Amygdala (tissue), 56 donors: Measurements from ENCODE around the gene LARP4B.

ENCODE experiments used
- DNase-seq, 56 donors: peaks; one replicate each; lab custom pipeline; 2025; lab: John Stamatoyannopoulos, UW

Gene LARP4B

DNA sequence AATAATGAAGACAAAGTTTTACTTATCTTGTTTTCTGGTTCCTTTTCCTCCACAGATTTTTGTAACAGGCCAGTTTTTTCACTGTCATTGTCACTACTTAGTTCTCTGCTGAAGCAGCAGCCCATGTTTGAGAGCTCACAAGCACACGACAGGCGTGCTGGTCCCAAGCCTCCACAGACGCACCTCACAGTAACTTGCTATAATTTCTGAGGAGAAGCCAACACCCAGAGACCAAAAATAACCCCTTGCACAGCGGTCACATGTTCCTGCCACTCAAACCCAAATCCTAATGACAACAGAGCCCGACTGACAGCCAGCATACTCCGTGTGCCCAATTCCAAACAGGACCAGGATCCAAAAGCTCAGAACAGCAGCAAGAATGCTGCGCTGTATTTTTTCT lies 58.5 kb downstream of the LARP4B start:
- DNase-seq = no peak

DNA sequence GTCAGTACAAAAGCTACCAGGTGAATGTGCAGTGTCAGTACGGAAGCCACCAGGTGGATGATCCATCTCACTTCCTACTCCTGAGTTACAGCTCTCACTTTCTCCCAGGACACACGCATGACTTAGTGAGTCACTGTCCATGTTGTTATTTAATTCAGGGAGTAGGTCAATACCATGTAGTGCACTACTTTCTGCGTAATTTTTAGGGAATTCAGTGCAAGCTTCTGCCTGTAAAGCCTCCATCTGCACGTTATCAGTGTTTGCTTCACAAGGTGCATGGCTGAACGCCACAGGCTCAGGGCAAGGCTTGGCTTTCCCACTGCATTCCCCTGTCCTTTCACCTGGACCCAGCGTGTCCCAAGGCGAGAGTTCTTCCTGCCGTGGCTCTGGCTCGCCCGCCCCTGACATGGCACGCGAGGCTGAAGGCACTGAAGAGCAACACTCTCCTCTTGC lies 59.5 kb downstream of the LARP4B start:
- DNase-seq = no peak

DNA sequence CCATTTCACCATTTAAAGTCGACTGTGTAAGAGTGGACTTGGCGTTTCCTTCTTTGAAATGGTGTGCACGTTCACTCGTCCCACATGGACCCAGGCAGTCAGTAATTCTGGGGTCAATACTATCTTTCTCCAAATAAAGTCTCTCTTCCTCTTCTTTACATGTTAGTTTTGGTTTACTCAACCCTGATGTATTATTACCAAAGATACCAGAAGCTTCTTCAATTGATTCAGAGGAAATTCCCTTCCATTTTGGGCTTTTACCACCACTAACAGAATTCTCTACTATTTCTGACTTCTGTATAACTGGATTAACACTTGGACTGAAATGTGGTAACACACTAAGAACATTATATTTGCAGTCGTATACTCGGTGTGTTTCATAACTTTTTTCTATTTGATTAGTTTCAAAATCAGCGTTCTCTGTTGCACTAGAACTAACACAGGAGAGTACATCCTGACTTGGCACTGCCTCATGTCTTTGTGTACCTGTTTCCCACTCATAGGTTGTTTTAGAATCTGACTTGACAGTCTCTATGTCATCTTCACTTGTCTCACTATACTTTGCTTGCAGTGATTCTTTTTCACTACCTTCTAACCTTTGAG lies 60.8 kb downstream of the LARP4B start:
- DNase-seq = no peak

DNA sequence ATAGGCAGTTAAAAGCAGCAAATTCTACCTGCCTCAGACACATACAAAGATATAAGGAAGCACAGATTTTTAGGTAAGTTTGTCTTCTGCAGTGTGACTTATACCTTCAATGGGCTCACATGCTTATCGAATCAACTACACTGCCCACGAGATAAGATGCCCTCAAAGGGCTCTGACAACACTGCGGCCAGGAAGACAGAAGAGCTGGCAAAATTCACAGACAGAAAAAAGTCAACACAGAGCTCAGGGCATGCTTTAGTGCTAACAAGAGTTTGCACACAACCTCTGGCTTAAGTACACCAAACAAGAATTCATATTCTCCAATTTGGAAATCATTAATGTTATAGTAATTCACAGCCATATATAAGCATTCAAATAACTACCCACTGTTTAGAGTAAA lies 62.3 kb downstream of the LARP4B start:
- no peak for DNase-seq

DNA sequence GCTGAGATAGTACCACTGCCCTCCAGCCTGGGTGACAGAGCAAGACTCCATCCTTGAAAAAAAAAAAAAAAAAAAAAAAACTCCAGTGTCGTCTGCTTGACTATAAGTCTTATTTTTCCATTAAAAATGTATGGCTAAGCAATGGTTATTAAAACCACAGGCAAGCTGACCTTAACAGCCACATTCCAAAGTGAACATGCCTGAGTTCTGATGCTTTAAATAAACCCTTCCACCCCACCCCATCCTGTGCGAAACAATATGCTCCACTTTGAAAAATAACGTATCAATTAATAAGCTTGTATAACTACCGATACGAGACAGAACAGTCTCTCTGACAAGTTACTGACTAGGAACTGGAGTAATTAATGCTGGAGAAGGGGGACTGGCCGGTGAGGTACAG lies 63.7 kb downstream of the LARP4B start:
- no peak for DNase-seq

DNA sequence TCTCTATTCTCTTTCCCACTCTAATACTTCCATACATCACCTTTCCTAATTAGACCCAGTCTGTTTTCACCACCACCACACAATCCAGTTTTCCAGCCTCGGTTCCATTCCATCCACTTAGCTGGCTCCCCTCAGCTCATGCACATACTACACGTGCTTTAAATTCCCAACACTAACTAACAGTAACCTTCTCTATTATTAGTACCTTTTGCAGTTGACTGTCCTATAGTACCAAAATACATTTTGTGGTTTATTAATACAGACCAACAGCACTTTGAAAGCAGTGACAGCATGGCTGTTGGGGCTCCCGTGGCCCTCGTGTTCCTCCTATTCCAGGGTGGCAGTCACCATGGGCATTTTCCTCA lies 64.9 kb downstream of the LARP4B start:
- DNase-seq = no peak

DNA sequence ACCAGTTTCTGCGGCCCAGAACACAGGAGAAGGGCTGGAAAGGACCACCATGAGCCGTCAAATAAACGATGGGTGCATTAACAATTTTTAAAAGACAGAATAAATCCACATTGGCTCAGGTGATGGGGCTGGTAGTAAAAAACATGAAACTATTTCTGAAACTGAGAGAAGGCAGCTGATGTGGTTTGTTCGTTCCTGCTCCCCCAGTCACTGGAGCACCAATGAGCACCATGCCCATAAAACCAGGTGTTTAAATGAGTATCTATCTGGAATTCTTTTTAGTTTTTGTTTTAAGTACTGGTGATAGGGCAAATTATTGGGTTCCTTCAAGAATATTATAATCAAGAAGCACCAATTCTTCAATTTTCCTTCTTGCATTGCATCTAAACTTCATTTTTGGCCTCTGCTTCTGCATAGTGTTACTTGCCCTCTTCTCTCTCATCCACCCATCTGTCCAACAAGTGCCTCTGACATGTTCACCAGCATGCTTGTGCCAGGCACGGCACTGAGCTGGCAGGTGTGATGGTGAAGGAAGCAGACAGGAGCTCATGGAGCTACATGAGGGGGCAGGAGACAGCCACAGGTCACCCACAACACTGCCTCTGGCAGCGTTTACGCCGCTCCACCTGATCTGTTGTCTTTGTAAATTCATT lies 65.5 kb downstream of the LARP4B start:
- no peak for DNase-seq

DNA sequence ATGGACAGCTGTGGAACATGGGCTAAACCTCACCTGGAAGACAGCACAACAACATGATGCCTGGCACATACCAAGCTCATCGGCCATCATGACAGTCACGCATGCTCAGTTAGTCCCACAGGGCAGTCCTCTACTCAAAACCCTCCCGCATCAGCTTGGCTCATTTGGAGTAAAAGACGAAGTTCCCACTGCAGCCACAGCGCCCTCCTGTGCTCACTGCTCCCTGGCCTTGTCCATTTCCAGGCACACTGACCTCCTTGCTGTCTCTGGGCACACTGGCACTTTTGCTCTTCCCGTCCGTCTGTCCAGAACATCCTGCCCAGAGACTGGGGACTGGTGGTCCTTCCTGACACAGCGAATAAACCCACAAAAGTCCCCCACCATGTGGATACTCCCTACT lies 66.2 kb downstream of the LARP4B start:
- DNase-seq = no peak

DNA sequence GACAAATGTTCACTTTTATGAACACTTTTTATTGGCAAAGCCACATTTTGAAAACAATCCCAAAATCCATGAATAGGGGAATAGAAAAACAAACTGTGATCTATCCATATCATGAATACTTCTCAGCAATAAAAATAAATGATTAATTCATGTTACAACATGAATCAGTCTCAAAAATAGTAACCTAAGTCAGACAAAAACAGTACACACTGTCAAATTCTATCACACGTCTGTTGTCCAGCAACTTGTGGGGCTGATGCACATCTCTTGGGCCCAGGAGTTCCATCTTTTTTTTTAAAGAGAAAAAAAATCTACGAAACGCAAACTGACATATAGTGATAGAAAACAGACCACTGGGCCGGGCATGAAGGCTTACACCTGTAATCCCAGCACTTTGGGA lies 71.0 kb downstream of the LARP4B start:
- no peak for DNase-seq

DNA sequence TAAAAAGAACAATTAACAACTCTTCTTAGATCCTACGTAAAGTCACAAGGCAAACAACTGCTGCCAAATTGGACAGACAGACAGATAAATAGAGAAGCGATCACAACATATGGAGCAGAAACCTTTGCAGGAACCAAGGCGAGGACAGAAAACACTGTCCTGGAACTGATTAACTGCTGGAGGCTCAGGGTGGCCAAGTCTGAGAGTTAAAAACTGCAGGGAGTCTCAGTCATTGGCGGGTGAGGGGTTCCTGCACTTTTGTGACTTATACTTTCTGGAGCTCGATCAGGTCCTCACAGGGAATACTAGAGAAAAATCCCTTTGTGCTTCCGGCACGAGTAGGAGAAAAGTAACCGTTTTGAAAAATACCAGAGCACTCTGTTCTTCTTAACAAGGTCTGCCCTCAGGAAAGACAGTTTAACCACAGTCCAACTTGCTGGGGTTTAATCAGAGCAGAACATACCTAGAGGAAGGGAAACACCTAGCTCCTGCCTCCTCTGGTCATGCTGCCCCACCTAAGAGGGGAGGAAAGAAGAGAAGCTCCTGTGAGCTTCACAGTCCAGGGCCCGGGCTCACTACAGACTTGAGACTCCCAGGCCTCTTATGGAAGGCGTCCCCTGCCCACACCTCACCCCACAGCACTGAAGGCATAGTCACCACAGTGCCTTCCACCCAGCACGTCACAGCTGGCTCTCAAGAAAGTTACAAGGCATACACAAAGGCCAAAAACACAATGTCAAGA lies 74.9 kb downstream of the LARP4B start:
- DNase-seq = no peak

- no peak for DNase-seq
Observed at GRCh38 chr10:855671-856070, 75.8 kb downstream of the LARP4B start.

DNA sequence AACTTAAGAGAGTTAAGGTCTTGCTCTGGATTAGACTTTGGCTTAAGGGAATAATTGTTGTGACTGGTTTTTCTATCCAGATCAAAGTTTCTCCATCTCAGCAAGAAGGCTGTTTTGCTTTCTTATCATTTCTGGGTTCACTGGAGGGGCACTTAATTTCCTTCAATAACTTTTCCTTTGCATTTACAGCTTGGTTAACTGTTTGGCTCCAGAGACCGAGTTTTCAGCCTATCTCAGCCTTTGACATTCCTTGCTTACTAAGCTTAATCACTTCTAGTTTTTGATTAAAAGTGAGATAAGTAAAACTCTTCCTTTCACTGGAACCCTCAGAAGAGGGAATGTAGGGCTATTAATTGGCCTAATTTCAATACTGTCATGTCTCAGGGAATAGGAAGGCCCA lies 76.4 kb downstream of the LARP4B start:
- no peak for DNase-seq

DNA sequence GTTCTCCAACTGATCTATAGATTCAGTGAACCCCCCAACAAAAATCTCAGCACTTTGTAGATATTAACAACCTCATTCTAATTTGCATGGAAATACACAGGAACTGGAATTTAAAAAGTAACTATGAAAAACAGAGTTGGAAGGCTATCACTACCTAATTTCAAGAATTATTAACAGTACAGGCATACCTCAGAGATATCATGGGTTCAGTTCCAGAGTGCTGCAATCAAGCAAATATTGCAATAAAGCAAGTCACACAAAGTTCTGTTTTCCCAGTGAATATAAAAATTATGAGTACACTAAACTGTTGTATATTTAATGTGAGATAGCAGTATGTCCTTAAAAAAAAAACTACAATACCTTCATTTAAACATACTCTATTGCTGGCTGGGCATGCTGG lies 78.5 kb downstream of the LARP4B start:
- DNase-seq = no peak

DNA sequence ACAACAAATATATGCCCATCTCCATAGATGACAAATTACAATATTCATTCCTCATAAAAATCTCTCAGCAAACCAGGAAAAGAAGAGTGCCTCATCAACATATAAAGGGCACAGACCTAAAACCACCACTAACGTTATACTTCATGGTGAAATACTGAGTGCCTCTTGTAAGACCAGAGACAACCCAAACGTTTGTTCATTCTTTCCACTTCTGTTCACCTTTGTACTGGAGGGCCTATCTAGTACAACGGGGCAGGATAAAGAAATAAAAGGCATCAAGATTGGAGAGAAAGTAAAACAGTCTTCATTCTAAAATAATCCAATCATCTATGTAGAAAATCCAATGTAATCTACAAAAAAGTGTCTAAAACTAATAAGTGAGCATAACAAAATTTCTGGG lies 79.1 kb downstream of the LARP4B start:
- no peak for DNase-seq

- no peak for DNase-seq
Observed at GRCh38 chr10:851901-852300, 79.6 kb downstream of the LARP4B start.

DNA sequence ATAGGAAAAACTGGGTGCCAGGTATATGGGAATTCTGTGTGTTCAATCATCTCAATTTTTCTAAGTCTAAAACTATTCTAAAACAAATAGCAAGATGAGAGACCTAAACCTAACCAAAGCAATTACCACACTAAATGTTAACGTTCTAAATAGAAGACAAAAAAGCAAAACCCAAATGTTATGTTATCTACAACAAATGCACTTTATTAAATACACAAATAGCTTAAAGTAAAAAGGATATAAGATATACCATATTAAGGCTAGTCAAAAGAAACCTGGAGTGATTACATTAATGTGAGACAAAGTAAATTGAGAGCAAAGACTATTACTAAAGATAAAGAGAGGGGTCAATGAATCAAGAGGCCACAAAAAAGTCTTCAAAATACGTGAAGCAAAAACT lies 81.4 kb downstream of the LARP4B start:
- DNase-seq = no peak

GRCh38 chr10:847868-848267 lies 83.6 kb downstream of the LARP4B start:
- no peak for DNase-seq

DNA sequence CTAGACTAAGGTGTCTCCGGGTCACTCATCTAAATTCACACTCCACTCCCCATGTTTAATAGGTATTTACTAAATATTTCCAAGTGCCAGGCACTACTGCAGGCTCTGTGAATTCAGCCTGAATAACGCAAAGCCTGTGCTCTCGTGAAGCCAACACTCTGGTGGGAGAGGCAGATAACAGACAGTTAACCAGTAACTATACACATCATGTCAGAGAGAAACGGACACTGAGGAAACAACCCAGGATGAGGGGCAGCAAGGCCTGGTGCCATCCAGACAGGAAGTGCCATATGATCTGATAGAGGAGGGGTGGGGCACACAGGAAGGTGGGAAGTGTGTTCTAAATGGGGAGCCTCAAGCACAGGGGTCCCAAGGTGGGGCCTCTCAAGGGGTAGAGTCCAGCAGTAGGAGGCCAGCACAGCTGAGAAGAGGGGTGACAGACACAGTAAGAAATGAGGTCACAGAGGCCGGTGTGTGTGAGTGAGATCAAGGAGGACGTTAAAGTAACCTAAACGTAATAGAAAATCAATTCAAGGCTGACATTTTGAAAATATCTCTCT lies 85.3 kb downstream of the LARP4B start:
- no peak for DNase-seq

DNA sequence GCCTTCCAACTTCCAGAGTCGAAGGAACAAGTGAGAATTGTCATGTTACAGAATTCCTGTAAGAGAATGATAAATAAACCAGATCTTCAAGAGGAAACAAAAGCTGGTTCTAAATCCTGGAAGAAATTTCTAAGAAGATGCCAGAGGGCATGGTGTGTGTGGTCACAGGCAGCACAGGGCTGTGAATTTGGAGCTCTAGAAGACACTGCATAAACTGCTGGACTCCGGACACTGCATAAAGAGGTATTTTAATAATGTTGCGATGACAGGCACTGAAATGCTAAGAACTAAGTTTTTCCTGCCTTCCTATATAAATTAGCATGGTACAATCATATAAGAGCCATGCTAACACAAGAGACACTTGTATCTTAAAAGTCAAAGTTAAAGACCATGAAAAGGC lies 86.0 kb downstream of the LARP4B start:
- no peak for DNase-seq

- DNase-seq = no peak
Observed at GRCh38 chr10:844552-844951, 87.0 kb downstream of the LARP4B start.

DNA sequence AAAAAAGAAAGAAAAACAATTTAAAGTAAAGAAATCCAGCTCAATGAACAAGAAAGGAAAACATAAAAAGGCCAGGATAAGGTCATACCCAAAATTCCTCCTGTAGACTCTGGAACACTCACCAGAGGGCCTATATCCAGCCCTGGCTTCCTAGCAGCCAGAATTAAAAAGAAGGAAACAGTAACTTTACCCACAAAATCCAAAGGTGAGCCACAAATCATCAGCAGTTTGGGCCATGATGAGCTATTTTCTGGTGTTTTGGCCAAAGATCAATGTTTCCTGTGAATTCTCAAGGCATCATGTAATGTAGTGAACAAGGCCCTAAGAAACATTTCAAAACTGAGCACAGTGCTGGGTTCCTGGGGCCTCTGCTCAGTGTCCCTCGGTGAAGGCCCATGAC lies 87.8 kb downstream of the LARP4B start:
- no peak for DNase-seq

- DNase-seq = no peak
Observed at GRCh38 chr10:842795-843194, 88.7 kb downstream of the LARP4B start.
